Kidney tubule cell (primary cell): Measurements from ENCODE around the gene SNAP47.

Experiments used
- DNase-seq: peaks from one replicate; pipeline ENCODE4 v3.0.0-alpha.2; 2018; ENCODE audit warnings: low spot score

The SNAP47 gene

GRCh38 chr1:227785805-227786671 lies 50.8 kb downstream of the SNAP47 start:
- DNase-seq: no peak

DNA sequence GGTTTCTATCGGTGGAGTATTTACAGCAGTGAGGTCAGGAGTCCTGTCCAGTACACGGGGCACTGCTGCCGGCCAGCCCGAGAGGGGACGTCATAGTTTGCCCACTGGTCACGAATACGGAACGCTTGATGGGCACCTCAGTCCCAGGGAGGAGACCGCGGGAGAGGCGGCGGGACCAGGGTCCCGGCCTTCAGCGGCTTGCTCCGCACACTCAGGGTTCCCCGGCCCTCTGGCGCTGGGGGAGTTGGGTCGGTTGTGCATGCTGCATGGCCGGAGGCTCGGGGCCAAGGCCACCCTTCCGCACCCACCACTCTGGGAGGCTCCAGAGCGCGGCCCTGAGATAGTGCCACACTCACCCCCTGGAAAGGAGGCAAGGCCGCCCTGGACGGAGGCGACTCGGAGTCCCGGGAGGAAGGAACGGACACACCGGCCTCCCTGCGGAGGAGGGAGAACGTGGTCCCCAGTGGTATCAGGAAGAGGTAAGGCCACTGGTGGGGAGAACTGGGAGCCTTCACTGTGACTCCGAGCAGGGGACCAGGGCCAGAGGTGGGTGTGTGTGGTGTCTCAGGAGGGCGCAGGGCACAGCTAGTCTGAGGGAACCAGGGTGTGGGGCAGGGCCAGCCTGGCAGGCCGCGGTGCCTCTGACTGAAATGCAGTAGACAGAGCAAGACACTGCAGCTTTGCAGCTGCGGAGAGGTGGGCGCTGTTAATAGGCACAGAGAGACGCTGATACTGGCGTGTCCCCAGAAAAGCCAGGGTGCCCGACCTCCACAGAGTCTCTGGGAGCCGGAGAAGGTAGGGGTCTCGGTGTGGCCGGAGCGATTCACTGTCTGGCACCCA lies 51.7 kb downstream of the SNAP47 start:
- peak; percentile 2 for DNase-seq

GRCh38 chr1:227787513-227788270 lies 52.5 kb downstream of the SNAP47 start:
- peak; percentile 96 for DNase-seq

- DNase-seq: peak; percentile 64
Observed at GRCh38 chr1:227788271-227789083, 53.2 kb downstream of the SNAP47 start.

DNA sequence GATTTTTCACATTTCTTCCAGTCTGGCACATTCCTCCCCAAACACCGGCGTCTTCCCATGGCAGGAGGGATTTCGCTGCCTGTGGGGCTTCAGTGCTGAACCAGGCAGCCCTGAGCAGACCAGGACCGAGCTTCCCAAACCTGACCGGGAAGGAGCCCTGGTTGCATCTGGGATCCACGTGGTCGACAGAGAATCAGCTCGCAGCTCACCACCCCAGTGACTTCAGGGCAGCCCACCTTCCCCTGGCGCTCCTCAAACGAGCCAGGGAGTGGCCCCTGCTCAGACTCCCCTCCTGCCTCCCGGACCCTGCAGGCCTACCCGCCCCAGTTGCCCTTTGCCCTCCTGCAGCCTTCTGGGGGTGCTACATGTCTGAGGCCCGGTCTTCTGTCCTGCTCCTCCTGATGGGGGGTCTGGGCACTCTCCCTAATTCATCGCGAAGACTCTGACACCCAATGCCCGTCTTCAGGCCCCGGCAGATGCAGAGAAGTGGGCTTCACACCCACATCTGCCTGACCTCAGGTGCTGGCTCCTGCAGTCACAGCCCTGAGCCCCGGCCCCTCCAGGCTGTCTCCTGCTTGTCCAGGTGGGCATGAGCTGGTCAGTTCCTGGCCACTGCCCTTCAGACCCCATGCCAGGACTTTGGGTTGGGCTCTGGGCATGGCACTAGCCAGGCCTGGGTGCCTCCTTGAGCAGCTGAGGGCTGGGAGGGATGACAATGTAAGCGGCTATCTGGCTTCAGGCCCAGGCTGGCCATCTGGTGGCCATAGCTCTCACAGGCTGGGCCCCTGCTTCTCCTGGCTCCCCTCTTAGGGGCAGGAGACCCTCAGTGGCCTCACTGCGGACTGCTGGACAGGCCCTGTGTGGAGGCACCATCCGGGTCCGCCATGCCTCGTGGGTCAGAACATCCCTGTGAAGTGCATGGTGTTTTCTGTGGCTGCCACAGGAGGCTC lies 54.1 kb downstream of the SNAP47 start:
- no peak for DNase-seq

DNA sequence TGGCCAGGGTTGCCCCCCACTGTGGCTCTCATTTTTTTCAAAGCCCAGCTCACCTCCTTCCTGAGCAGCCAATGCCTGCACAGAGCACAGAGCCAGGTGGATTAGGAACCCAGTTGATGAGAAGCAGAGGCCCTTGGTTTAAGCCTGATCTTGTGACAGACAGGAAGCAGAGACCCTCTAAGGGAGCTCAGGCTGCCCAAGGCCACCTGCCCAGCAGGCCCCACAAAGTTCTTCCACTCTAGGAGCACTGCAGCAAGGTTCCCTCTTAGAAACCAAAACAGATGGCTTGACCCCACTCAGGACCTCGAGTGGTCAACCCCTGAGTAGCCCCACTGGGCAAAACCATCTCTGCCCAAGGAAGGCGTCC lies 54.8 kb downstream of the SNAP47 start:
- DNase-seq: no peak

- no peak for DNase-seq
Observed at GRCh38 chr1:227790868-227791267, 55.6 kb downstream of the SNAP47 start.

- no peak for DNase-seq
Observed at GRCh38 chr1:227791425-227792143, 56.3 kb downstream of the SNAP47 start.

- DNase-seq: no peak
Observed at GRCh38 chr1:227792216-227793078, 57.2 kb downstream of the SNAP47 start.

- DNase-seq: no peak
Observed at GRCh38 chr1:227793079-227793947, 58.1 kb downstream of the SNAP47 start.

- DNase-seq: no peak
Observed at GRCh38 chr1:227793948-227794816, 58.9 kb downstream of the SNAP47 start.

DNA sequence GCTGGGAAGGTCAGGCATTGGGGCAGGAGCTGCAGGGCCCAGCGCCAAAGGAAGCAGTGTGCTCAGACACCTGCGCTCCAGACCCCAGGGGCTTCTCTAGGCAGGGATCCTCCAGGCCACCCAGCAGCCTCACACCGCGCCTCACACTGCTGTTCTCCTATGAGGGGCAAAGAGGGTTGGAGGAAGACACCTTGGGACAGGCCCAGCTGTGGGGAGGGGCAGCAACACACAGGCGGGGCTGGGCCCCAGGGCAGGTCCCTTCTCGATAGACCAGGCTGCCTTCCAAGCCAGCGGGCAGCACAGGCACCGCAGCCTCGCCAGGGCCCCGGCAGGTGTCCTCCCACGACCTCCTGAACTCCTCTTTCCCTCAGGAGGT lies 59.6 kb downstream of the SNAP47 start:
- no peak for DNase-seq

- DNase-seq: no peak
Observed at GRCh38 chr1:227795732-227796131, 60.5 kb downstream of the SNAP47 start.

GRCh38 chr1:227796359-227796915 lies 61.2 kb downstream of the SNAP47 start:
- DNase-seq: no peak

DNA sequence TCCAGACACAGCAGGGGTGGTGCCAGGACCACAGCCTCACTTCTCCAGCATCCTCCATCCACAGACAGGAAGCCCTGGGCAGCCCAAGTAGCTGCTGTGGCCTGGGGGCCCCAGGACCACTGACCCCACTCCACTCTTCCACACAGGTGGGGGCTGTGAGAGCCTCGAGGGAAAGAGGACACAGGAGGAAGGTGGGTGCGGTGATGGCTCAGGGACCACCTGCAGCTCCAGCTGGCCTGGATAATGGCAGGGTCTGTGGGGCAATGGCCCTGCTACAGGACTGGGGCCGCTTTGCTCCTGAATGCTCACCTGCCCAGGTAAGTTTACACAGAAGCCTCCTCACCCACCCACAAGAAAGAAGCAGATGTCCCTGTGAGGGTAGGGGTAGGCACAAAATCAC lies 61.9 kb downstream of the SNAP47 start:
- DNase-seq: no peak

- DNase-seq: no peak
Observed at GRCh38 chr1:227797625-227798024, 62.4 kb downstream of the SNAP47 start.
